PC-9 (cell line): ENCODE results near the gene RNF5. TPM values are rescaled to one million over a fixed set of nuclear protein-coding genes. Genes with fewer than 3 reads are reported as not detected.

Source experiments
- BruUV-seq: library from RNA; stranded (reverse); fragments of 400-500 nt; replicated peaks from 2 replicates; lab custom pipeline; 2021; lab: Mats Ljungman, UMichigan
- CTCF ChIA-PET: fragments of 300-600 bp; sonication (Branson Sonifier 250); formaldehyde crosslinking; loops from one replicate; lab custom pipeline; 2022; ENCODE audit warnings: antibody characterized with exemption; lab: Charles Lee
- POLR2A ChIA-PET: fragments of 300-600 bp; sonication (Branson Sonifier 250); formaldehyde crosslinking; loops from one replicate; lab custom pipeline; 2022; ENCODE audit warnings: antibody characterized with exemption; ENCODE audit not compliant: unreplicated experiment; lab: Charles Lee
- DNase-seq, 2 experiments: peaks; one replicate each; pipeline versions ENCODE4 v3.0.0 to v3.0.0-alpha.2; 2015 to 2022; ENCODE audit warnings: mixed read lengths in 1 of 2
- H2AFZ ChIP-seq: fragments of 200-600 bp; sonication (generic); 2 replicates; pipeline ENCODE4 v1.8.1; 2017; ENCODE audit warnings: antibody characterized with exemption
- H3F3A ChIP-seq: fragments of 200-600 bp; sonication (generic); 2 replicates; pipeline ENCODE4 v1.8.1; 2017; ENCODE audit warnings: antibody characterized with exemption, mild to moderate bottlenecking, low read depth; ENCODE audit not compliant: insufficient read depth
- H3K27ac ChIP-seq: fragments of 200-600 bp; sonication (generic); 2 replicates; pipeline ENCODE4 v1.6.1; 2016; ENCODE audit warnings: mixed run types
- H3K27me3 ChIP-seq: fragments of 200-600 bp; sonication (generic); 2 replicates; pipeline ENCODE4 v1.6.1; 2016; ENCODE audit warnings: low read depth, mixed run types; ENCODE audit not compliant: insufficient read depth
- H3K36me3 ChIP-seq: fragments of 200-600 bp; sonication (generic); 2 replicates; pipeline ENCODE4 v1.6.1; 2016; ENCODE audit warnings: low read depth, mixed run types
- H3K4me1 ChIP-seq: fragments of 200-600 bp; sonication (generic); replicated peaks from 2 replicates; pipeline ENCODE4 v1.6.1; 2016; ENCODE audit warnings: mixed run types; ENCODE audit not compliant: insufficient read depth
- H3K4me2 ChIP-seq: fragments of 200-600 bp; sonication (generic); 2 replicates; pipeline ENCODE4 v1.6.1; 2017; ENCODE audit warnings: mixed run types
- H3K4me3 ChIP-seq: fragments of 200-600 bp; sonication (generic); 2 replicates; pipeline ENCODE4 v1.6.1; 2016; ENCODE audit warnings: mixed run types
- H3K79me2 ChIP-seq: fragments of 200-600 bp; sonication (generic); 2 replicates; pipeline ENCODE4 v1.6.1; 2017; ENCODE audit warnings: low read depth, mixed run types
- H3K9me2 ChIP-seq: fragments of 200-600 bp; sonication (generic); 2 replicates; pipeline ENCODE4 v1.8.1; 2017; ENCODE audit warnings: mild to moderate bottlenecking; ENCODE audit not compliant: insufficient read depth
- H3K9me3 ChIP-seq: fragments of 200-600 bp; sonication (generic); 2 replicates; pipeline ENCODE4 v1.8.1; 2016; ENCODE audit warnings: low read depth; ENCODE audit not compliant: insufficient read depth
- H4K20me1 ChIP-seq: fragments of 200-600 bp; sonication (generic); 2 replicates; pipeline ENCODE4 v1.8.1; 2017; ENCODE audit not compliant: insufficient read depth
- EZH2 ChIP-seq: fragments of 200-600 bp; sonication (generic); IDR thresholded peaks from 2 replicates; pipeline ENCODE4 v1.8.0; 2017; ENCODE audit warnings: antibody characterized with exemption, low read depth
- intact Hi-C: fragments of 100-400 bp; cut with micrococcal nuclease; formaldehyde crosslinking; loops from one replicate; pipeline ENCODE4 v1.10.0; 2022; ENCODE audit not compliant: unreplicated experiment
- total RNA-seq: library from RNA; stranded (reverse); gene quantifications from 2 replicates; pipeline ENCODE4 v1.2.3, GENCODE V29; 2021
- TF ChIP-seq, protein P1 (sequence below): fragments of 200-600 bp; sonication (generic); conservative IDR thresholded peaks from 2 replicates; pipeline ENCODE4 v1.6.1; 2017; ENCODE audit warnings: mixed run types, antibody characterized with exemption, mild to moderate bottlenecking, moderate library complexity

Gene RNF5
- total RNA-seq, 1 experiment from 2014 or later: 45.6 TPM

DNA sequence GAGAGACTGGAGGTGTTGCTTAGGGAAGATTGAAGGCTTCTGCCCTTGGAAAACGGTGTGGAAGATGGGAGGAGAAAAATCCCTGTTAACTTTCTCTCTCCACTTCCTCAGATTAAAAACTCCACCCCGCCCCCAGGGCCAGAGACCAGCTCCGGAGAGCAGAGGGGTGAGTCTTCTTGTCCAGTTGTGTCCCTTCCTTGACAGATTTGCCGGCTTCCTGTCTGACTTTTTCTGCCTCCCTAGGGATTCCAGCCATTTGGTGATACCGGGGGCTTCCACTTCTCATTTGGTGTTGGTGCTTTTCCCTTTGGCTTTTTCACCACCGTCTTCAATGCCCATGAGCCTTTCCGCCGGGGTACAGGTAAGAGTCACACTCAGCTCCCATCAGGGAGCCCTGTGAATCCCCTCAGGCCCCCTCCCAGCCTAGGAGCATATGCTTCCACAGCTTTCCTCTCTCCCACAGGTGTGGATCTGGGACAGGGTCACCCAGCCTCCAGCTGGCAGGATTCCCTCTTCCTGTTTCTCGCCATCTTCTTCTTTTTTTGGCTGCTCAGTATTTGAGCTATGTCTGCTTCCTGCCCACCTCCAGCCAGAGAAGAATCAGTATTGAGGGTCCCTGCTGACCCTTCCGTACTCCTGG lies 1.7 kb downstream of the RNF5 start:
- CTCF ChIA-PET: interaction anchor here (0.6 kb wide), 1 partner anchor 36 kb away, joined by 3 read pairs; no protein-coding TSS in a partner anchor
- no peaks in the 10 kb centered on the region for H3K9me2 ChIP-seq
- POLR2A ChIA-PET: interaction anchor here (0.7 kb wide), 1 partner anchor 1552 kb away, joined by 3 read pairs; no protein-coding TSS in a partner anchor
- no peak overlapping the region for H3K27ac ChIP-seq
- H2AFZ ChIP-seq: no peak overlapping the region
- no peaks in the 10 kb centered on the region for H3K9me3 ChIP-seq
- no peaks in the 10 kb centered on the region for H4K20me1 ChIP-seq
- peaks cover 20% of the 10 kb centered on the region for H3K79me2 ChIP-seq
- no peaks in the 10 kb centered on the region for H3K27me3 ChIP-seq
- TF ChIP-seq EZH2: no peak
- TF ChIP-seq, protein P1, sequence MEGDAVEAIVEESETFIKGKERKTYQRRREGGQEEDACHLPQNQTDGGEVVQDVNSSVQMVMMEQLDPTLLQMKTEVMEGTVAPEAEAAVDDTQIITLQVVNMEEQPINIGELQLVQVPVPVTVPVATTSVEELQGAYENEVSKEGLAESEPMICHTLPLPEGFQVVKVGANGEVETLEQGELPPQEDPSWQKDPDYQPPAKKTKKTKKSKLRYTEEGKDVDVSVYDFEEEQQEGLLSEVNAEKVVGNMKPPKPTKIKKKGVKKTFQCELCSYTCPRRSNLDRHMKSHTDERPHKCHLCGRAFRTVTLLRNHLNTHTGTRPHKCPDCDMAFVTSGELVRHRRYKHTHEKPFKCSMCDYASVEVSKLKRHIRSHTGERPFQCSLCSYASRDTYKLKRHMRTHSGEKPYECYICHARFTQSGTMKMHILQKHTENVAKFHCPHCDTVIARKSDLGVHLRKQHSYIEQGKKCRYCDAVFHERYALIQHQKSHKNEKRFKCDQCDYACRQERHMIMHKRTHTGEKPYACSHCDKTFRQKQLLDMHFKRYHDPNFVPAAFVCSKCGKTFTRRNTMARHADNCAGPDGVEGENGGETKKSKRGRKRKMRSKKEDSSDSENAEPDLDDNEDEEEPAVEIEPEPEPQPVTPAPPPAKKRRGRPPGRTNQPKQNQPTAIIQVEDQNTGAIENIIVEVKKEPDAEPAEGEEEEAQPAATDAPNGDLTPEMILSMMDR: no peak
- H3K36me3 ChIP-seq: no peaks in the 10 kb centered on the region
- H3F3A ChIP-seq: peaks cover 21% of the 10 kb centered on the region; the same call in 1 of the 2 replicates
- H3K4me1 ChIP-seq: peaks cover 21% of the 10 kb centered on the region
- H3K4me2 ChIP-seq: peak overlapping the region; percentile 83; the same call in 1 of the 2 replicates
- intact Hi-C loops: loop anchor here (10.0 kb wide), 1 partner anchor 515 kb away; the partner anchor contains the start of genes C6orf47, CSNK2B, GPANK1 and LY6G5B
- DNase-seq: no peak
- no peak overlapping the region for H3K4me3 ChIP-seq
- TSS peak; percentile 6 for BruUV-seq

- Histone ChIP-seq H3K4me2 (no peak overlapping the region), H3K4me3 (no peak overlapping the region), H2AFZ (no peak overlapping the region), H3K4me1 (peaks cover 15% of the 10 kb centered on the region), H3K9me3 (no peaks in the 10 kb centered on the region), H3F3A (peaks cover 20% of the 10 kb centered on the region; the same call in 1 of the 2 replicates), H3K36me3 (no peaks in the 10 kb centered on the region), H3K27ac (no peak overlapping the region), H3K27me3 (no peaks in the 10 kb centered on the region), H4K20me1 (no peaks in the 10 kb centered on the region), H3K79me2 (peaks cover 11% of the 10 kb centered on the region), H3K9me2 (no peaks in the 10 kb centered on the region)
- DNase-seq: no peak
- CTCF ChIA-PET: no interaction called here
- BruUV-seq: no TSS peak
- intact Hi-C loops: no loop called here
- POLR2A ChIA-PET: interaction anchor here (0.6 kb wide), 1 partner anchor 64 kb away, joined by 3 read pairs; no protein-coding TSS in a partner anchor
- TF ChIP-seq EZH2: no peak
- TF ChIP-seq, protein P1: no peak
Measured at GRCh38 chr6:32181148-32181702, 3.0 kb downstream of the RNF5 start.

DNA sequence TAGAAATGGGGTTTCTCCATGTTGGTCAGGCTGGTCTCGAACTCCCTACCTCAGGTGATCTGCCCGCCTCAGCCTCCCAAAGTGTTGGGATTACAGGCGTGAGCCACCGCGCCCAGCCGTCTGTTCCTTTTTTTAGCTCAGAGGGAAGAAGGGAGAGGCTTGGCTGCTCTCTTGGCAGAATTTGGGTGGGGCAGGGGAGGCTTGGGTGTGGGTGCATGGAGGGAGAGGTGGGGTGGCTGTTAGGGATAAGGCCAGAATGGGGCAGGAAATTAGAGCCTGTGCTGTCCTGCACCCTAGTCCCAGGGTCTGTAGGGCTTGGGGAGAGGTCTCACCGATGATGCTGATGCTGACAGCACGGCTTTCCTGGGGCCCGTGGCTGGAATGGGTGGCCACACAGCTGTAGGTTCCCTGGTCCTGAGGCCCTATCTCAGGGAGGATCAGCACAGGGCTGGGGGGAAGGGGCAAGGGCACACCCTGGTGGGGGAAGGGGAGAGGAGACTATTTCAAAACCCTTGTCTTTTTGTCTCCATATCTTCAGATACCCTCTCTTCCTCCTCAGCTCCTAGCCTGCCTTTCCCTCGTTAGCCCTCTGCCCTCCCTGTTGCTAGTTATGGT lies 3.8 kb downstream of the RNF5 start:
- H3K36me3 ChIP-seq: peaks cover 2% of the 10 kb centered on the region; the same call in 1 of the 2 replicates
- peaks cover 11% of the 10 kb centered on the region for H3K79me2 ChIP-seq
- H3K9me2 ChIP-seq: no peaks in the 10 kb centered on the region
- no peaks in the 10 kb centered on the region for H4K20me1 ChIP-seq
- ChIA-PET CTCF (no interaction called here), POLR2A (interaction anchor here (0.6 kb wide), 1 partner anchor 63 kb away, joined by 3 read pairs; no protein-coding TSS in a partner anchor)
- no peak overlapping the region for H2AFZ ChIP-seq
- H3K27me3 ChIP-seq: no peaks in the 10 kb centered on the region
- no TSS peak for BruUV-seq
- intact Hi-C loops: no loop called here
- no peak overlapping the region for H3K4me3 ChIP-seq
- peaks cover 8% of the 10 kb centered on the region; the same call in 1 of the 2 replicates for H3K4me1 ChIP-seq
- H3K27ac ChIP-seq: no peak overlapping the region
- no peak overlapping the region for H3K4me2 ChIP-seq
- TF ChIP-seq EZH2: no peak
- TF ChIP-seq, protein P1: no peak
- DNase-seq: no peak
- no peaks in the 10 kb centered on the region for H3K9me3 ChIP-seq
- H3F3A ChIP-seq: peaks cover 15% of the 10 kb centered on the region; the same call in 1 of the 2 replicates
